ENCODE measurements around the gene SERINC5.
A peak's percentile ranks its signal among the peaks of the same experiment; 100 is the strongest.
"Not testable (repeated sequence)": the region's sequence is repeated elsewhere in the genome, so short reads cannot be mapped to it uniquely, and the experiment has no call there.

SERINC5 gene

DNA sequence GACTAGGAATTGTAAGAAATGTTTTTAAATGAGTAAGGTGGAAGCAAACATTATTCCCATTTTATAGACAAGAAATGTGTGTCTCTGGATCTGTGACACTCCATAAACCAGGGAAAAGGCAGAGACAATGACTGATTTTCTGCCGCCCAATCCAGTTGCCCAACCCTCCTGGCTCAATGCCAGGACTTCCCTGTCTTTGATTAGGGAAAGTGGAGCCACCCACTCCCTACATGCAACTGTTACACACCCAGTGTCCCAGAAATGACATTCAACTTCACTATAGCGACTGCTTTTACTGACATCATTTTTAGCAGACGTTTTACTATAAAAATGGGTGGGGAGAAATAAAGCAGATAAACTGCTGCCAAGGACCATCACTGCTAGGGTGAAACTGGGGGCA lies 141.0 kb downstream of the SERINC5 start:
- TF ChIP-seq, protein P1, sequence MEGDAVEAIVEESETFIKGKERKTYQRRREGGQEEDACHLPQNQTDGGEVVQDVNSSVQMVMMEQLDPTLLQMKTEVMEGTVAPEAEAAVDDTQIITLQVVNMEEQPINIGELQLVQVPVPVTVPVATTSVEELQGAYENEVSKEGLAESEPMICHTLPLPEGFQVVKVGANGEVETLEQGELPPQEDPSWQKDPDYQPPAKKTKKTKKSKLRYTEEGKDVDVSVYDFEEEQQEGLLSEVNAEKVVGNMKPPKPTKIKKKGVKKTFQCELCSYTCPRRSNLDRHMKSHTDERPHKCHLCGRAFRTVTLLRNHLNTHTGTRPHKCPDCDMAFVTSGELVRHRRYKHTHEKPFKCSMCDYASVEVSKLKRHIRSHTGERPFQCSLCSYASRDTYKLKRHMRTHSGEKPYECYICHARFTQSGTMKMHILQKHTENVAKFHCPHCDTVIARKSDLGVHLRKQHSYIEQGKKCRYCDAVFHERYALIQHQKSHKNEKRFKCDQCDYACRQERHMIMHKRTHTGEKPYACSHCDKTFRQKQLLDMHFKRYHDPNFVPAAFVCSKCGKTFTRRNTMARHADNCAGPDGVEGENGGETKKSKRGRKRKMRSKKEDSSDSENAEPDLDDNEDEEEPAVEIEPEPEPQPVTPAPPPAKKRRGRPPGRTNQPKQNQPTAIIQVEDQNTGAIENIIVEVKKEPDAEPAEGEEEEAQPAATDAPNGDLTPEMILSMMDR (IDR thresholded peaks at IDR 0.05; ENCODE audit: low read depth, low read length), result no peak
- TF ChIP-seq, protein P2, sequence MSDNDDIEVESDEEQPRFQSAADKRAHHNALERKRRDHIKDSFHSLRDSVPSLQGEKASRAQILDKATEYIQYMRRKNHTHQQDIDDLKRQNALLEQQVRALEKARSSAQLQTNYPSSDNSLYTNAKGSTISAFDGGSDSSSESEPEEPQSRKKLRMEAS (IDR thresholded peaks at IDR 0.05; ENCODE audit: low read depth, low read length), result no peak
- TF ChIP-seq MYC (IDR thresholded peaks at IDR 0.05; ENCODE audit: low read depth, low read length) (no peak), POLR2A (IDR thresholded peaks at IDR 0.05; ENCODE audit: extremely low read depth, insufficient read length) (no peak)
- no peak overlapping the region for H3K4me3 ChIP-seq (ENCODE audit: low read depth, low read length)

DNA sequence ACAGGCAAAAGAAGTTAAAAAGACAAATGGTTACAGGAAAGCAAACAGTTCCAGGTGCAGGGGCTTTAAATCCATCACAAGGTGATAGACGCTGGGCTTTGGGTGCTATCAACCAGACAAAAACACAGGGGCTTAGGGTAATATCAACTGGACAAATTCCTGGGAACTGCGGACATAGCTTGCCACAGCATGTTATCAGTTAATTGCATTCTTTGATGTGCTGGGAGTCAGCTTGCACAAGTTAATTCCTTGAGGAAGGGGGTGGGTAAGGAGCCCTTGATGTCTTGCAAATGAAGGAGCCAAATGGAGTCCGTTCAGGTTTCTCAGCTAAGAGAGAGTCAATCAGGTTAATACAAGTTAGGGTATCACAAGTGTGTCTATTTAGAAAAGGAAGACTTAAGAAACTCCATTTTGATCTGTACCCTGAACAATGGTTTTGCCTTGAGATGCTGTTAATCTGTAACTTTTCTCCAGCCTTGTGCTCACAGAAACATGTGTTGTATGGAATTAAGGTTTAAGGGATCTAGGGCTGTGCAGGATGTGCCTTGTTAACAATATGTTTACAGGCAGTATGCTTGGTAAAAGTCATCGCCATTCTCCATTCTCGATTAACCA lies 144.4 kb downstream of the SERINC5 start:
- DNase-seq (ENCODE audit: low read depth); H3K4me3 ChIP-seq (ENCODE audit: low read depth, low read length): not testable (repeated sequence)

More for the DNA sequence above, 141.0 kb downstream of the SERINC5 start:
- no peak for DNase-seq (ENCODE audit: low read depth)

DNA sequence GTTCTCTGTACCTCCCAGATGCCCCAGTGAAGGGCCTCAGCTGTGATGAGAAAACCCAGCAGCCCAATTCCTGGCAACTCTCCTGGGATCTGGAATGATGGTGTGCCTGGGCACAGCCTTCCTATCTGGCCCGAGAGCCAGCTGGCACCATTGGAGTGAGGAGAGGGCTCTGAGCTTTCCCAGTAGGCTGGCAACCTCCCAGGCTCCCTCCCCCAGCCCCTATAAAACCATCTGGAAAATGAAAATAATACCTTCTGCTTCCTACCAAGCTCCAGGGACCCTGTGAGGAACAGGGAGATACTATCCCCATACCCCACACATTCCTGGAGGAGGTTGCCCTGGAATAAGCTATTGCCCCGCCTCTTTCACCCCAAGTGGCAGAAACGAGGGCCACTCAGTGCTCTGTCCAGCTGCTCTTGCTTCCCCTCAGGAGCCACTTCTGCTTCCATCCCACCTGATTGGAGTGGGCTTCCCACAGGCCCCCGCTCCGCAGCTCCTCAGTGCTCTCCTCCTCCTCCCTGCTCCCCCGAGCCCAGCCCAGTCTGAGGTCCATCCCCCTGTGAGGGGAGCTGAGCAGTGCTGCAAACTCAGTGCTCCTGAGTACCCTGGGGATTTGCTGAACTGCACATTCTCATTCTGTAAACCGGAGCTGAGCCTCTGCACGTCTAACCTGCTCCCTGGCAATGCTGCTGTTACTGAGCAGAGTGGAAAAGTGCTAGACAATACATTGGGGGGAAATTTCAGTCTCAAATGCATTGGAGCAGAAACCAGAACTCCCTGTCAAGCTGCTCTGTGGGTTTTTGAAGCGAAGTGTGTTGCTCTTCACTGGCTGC lies 146.0 kb downstream of the SERINC5 start:
- DNase-seq (ENCODE audit: low read depth), result no peak
- TF ChIP-seq, protein P1 (IDR thresholded peaks at IDR 0.05; ENCODE audit: low read depth, low read length), result no peak
- no peak for TF ChIP-seq POLR2A (IDR thresholded peaks at IDR 0.05; ENCODE audit: extremely low read depth, insufficient read length)
- TF ChIP-seq, protein P2 (IDR thresholded peaks at IDR 0.05; ENCODE audit: low read depth, low read length), result no peak
- no peak for TF ChIP-seq MYC (IDR thresholded peaks at IDR 0.05; ENCODE audit: low read depth, low read length)
- H3K4me3 ChIP-seq (ENCODE audit: low read depth, low read length), result no peak overlapping the region

DNA sequence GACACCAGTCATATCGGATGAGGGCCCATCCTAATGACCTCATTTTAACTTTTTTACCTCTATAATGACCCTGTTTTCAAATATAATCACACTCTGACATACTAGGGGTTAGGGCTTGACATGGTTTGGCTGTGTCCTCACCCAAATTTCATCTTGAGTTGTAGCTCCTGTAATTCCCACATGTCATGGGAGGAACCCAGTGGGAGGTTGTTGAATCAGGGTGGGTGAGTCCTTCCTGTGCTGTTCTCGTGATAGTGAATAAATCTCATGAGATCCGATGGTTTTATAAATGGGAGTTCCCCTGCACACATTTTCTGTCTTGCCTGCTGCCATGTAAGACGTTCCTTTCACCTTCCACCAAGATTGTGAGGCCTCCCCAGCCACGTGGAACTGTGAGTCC lies 148.9 kb downstream of the SERINC5 start:
- DNase-seq (ENCODE audit: low read depth), result no peak

DNA sequence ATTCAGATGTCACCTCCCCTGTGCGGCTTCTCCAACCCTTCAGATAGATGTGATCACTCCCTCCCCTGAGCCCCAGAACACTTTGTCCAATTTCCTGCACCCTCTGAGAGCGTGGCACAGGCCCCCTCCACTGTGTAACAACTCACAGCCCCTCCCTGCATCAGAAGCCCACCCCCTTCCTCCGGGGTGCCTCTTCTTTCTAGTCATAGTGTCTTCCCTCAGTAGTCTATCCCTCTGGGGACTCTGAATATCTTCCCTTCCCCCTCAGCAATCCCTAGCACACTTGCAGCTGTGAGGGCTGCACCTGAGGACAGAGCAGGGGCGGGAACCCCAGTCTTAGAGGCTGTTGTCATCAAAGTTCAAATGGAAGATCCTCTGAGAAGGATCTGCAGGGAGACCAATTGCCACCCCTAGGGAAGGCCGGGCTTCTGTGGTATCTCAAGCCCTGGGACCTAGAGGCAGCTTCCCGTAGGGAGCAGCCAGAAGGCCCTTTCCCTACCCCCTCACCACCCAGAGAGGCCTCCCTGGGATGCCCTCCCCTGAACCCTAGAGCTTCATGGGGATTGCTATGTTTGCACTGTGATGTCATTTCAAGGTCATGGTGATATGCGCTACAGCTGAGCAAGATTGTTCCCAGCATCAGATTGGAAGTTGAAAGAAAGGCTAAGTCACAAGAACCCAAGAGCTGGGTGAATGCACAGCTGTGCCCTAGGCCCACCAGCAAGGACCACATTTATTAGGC lies 150.0 kb downstream of the SERINC5 start:
- TF ChIP-seq MYC (IDR thresholded peaks at IDR 0.05; ENCODE audit: low read depth, low read length), result no peak
- TF ChIP-seq, protein P2 (IDR thresholded peaks at IDR 0.05; ENCODE audit: low read depth, low read length), result no peak
- TF ChIP-seq POLR2A (IDR thresholded peaks at IDR 0.05; ENCODE audit: extremely low read depth, insufficient read length), result no peak
- TF ChIP-seq, protein P1 (IDR thresholded peaks at IDR 0.05; ENCODE audit: low read depth, low read length), result no peak
- no peak overlapping the region for H3K4me3 ChIP-seq (ENCODE audit: low read depth, low read length)
- no peak for DNase-seq (ENCODE audit: low read depth)

More for the DNA sequence above, 148.9 kb downstream of the SERINC5 start:
- H3K4me3 ChIP-seq (ENCODE audit: low read depth, low read length), result no peak overlapping the region
- TF ChIP-seq POLR2A (IDR thresholded peaks at IDR 0.05; ENCODE audit: extremely low read depth, insufficient read length) (no peak), MYC (IDR thresholded peaks at IDR 0.05; ENCODE audit: low read depth, low read length) (no peak)
- TF ChIP-seq, protein P2 (IDR thresholded peaks at IDR 0.05; ENCODE audit: low read depth, low read length), result no peak
- TF ChIP-seq, protein P1 (IDR thresholded peaks at IDR 0.05; ENCODE audit: low read depth, low read length), result no peak

DNA sequence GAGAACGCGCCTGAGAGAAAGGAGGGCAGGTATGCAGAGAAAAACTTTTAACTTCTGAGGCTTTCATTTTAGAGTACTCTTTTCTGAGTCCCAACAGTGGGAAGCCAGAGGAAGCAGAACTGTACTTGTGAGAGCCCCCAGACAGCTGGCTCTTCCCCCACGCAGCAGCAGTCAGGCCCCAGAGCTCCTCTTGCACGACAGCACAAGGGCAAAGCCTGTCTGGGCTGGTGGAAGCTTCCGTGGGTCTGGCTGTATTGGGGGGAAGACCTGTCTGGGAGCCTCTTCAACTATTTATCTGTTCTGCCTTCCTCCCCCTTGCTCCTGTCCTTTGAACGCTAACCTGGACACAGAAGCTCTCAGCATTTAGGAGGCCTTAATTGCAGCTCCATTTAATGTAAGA lies 152.5 kb downstream of the SERINC5 start:
- DNase-seq (ENCODE audit: low read depth), result peak; percentile 26
- TF ChIP-seq POLR2A (IDR thresholded peaks at IDR 0.05; ENCODE audit: extremely low read depth, insufficient read length) (no peak), MYC (IDR thresholded peaks at IDR 0.05; ENCODE audit: low read depth, low read length) (no peak)
- TF ChIP-seq, protein P2 (IDR thresholded peaks at IDR 0.05; ENCODE audit: low read depth, low read length), result no peak
- TF ChIP-seq, protein P1 (IDR thresholded peaks at IDR 0.05; ENCODE audit: low read depth, low read length), result no peak
- no peak overlapping the region for H3K4me3 ChIP-seq (ENCODE audit: low read depth, low read length)

Measured in NB4 (cell line).